Ovary (tissue), 9 donors: ENCODE measurements around the gene SART1. TPM values are rescaled to one million over a fixed set of nuclear protein-coding genes. Genes with fewer than 3 reads are reported as not detected.
A peak's percentile ranks its signal among the peaks of the same experiment; 100 is the strongest.

ENCODE experiments used
- DNase-seq, 5 donors: peaks; one replicate each; pipeline ENCODE4 v3.0.0-alpha.2; 2019 to 2020
- H3K27ac ChIP-seq, 2 donors: fragments of 200-600 bp; one replicate each; pipeline versions ENCODE4 v1.5.1 to v1.8.0; 2019 to 2022
- H3K27me3 ChIP-seq: fragments of 200-600 bp; one replicate; pipeline ENCODE4 v1.8.0; 2022
- H3K36me3 ChIP-seq: fragments of 200-600 bp; sonication (generic); one replicate; pipeline ENCODE4 v1.5.1; 2019
- H3K4me1 ChIP-seq: one replicate; pipeline ENCODE4 v1.8.1; 2013; ENCODE audit warnings: mild to moderate bottlenecking, moderate library complexity; ENCODE audit not compliant: insufficient read depth
- H3K4me3 ChIP-seq: fragments of 200-600 bp; sonication (generic); one replicate; pipeline ENCODE4 v1.5.1; 2017
- H3K9me3 ChIP-seq, 2 donors: fragments of 200-600 bp in 1 of 2; sonication (generic) in 1 of 2; one replicate each; pipeline versions ENCODE4 v1.5.1 to v1.8.1; 2013 to 2019; ENCODE audit warnings: mild to moderate bottlenecking in 1 of 2, moderate library complexity in 1 of 2
- EP300 ChIP-seq: sonication (generic); formaldehyde crosslinking; IDR thresholded peaks from one replicate; pipeline ENCODE4 v1.6.1; 2017; ENCODE audit warnings: antibody characterized with exemption
- POLR2A ChIP-seq: fragments of 450-650 bp; IDR thresholded peaks from one replicate; pipeline ENCODE4 v1.6.1; 2017; ENCODE audit warnings: antibody characterized with exemption, mild to moderate bottlenecking, moderate library complexity
- WGBS, 3 donors: extraction: QIAGEN DNeasy Blood & Tissue Kit in 1 of 3; methylation state at CpG; one replicate each; pipeline versions ENCODE4 v1.1.5 to v1.1.7; 2013 to 2017; 5-methylcytosine and 5-hydroxymethylcytosine counted together
- intact Hi-C, 4 donors: fragments of 100-400 bp; cut with DNase I; formaldehyde crosslinking; loops; one replicate each; pipeline versions ENCODE4 v1.11.0 to v1.15.1; 2022 to 2023
- polyA plus RNA-seq, 2 donors: library from polyadenylated mRNA; stranded (reverse); fragments of 200-250 nt in 1 of 2; fragments of 350-450 nt in 1 of 2; fragmentation: Illumina TruSeq in 1 of 2; extraction: RNeasy Lipid Tissue Mini Kit (QIAGEN cat#74804) in 1 of 2; gene quantifications; one replicate each; pipeline ENCODE4 v1.2.3, GENCODE V29; 2013 to 2014
- total RNA-seq, 7 donors: library from RNA; depleted of rRNA in 2 of 7; stranded (reverse); fragments of >200 nt in 2 of 7; fragmentation: NEBNext Ultra II Directional in 3 of 7; extraction: Animal tissue kit (Norgen Biotek cat#: 25700) in 3 of 7; gene quantifications; one replicate each; pipeline versions ENCODE4 v1.1.0 to v1.2.4, GENCODE V29; 2016 to 2023
- TF ChIP-seq, protein P1 (sequence below), 3 donors: fragments of 450-650 bp in 2 of 3; fragments of 200-600 bp in 1 of 3; IDR thresholded peaks; one replicate each; pipeline versions ENCODE4 v1.5.1 to v1.8.0; 2016 to 2022; ENCODE audit warnings: antibody characterized with exemption in 3 of 3, mild to moderate bottlenecking in 1 of 3
- donor health status: DM: no; HTN: no; CAD: no; lungs with moderate emphysema.
- donor health status: DM: no; HTN: no; CAD: no.
- donor health status: Bipolar disorder and iron deficiency.
- donor health status: DM: yes; HTN: yes; CAD: no.
- donor health status: DM: no; HTN: no; CAD: no.
- donor health status: DM: yes; HTN: yes; CAD: no.

SART1 gene
- total and polyA plus RNA-seq, 9 donors: 8.8 to 64.9 (median 55.7) TPM

- Histone ChIP-seq H3K27me3 (no peaks in the 10 kb centered on the region), H3K36me3 (no peaks in the 10 kb centered on the region), H3K4me1 (peaks cover 5% of the 10 kb centered on the region), H3K9me3 (no peaks in the 10 kb centered on the region), H3K4me3 (peak within 1 kb of the TSS; percentile 74), H3K27ac (peak within 1 kb of the TSS; percentile 79 to 81)
- TF ChIP-seq POLR2A: peak; percentile 59
- TF ChIP-seq, protein P1, sequence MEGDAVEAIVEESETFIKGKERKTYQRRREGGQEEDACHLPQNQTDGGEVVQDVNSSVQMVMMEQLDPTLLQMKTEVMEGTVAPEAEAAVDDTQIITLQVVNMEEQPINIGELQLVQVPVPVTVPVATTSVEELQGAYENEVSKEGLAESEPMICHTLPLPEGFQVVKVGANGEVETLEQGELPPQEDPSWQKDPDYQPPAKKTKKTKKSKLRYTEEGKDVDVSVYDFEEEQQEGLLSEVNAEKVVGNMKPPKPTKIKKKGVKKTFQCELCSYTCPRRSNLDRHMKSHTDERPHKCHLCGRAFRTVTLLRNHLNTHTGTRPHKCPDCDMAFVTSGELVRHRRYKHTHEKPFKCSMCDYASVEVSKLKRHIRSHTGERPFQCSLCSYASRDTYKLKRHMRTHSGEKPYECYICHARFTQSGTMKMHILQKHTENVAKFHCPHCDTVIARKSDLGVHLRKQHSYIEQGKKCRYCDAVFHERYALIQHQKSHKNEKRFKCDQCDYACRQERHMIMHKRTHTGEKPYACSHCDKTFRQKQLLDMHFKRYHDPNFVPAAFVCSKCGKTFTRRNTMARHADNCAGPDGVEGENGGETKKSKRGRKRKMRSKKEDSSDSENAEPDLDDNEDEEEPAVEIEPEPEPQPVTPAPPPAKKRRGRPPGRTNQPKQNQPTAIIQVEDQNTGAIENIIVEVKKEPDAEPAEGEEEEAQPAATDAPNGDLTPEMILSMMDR (IDR thresholded peaks at IDR 0.05): no peak
- WGBS, 3 donors: 0 to 1% (median 0%) methylated on average over 51 to 55 of the region's 55 CpGs
- intact Hi-C loops: no loop called here
- DNase-seq: peak; percentile 89 to 94 (median 92)
These were observed 40.6 kb downstream of the SART1 start, which contains the start of the genes BANF1 and EIF1AD for GRCh38 chr11:66001942-66002647. TSS of gene BANF1 (plus strand) at chr11:66002503. CDS start at chr11:66003251, 748 bp downstream. TSS of gene EIF1AD (minus strand) at chr11:66002157. CDS start at chr11:66000389, 1,768 bp downstream.

GRCh38 chr11:66002648-66003225 is 41.2 kb downstream of the SART1 start:
- WGBS, 3 donors: 0 to 1% (median 0%) methylated on average over 34 to 40 of the region's 40 CpGs
- H3K4me3 ChIP-seq: peak overlapping the region; percentile 74
- H3K27me3 ChIP-seq: no peaks in the 10 kb centered on the region
- H3K9me3 ChIP-seq: no peaks in the 10 kb centered on the region
- H3K4me1 ChIP-seq: peaks cover 5% of the 10 kb centered on the region
- no peaks in the 10 kb centered on the region for H3K36me3 ChIP-seq
- H3K27ac ChIP-seq: peak overlapping the region; percentile 79 to 81
- intact Hi-C loops: no loop called here
- peak; percentile 62 to 77 (median 71) for DNase-seq
- TF ChIP-seq, protein P1 (IDR thresholded peaks at IDR 0.05): no peak
- TF ChIP-seq POLR2A: no peak
- TF ChIP-seq EP300: no peak

DNA sequence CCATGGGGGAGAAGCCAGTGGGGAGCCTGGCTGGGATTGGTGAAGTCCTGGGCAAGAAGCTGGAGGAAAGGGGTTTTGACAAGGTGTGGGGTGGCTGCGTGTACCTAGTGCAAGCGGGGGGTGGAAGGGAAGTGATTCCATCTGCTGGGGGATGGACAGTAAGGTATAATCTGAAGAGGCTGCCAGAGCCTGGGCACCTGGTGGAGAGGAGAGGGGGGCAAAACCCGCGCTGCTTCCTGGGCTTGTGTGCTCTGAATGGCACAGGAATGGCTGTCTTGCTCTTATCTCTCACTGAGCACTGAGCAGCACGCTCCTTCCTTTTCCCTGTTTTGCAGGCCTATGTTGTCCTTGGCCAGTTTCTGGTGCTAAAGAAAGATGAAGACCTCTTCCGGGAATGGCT is 41.8 kb downstream of the SART1 start:
- Histone ChIP-seq H3K36me3 (no peaks in the 10 kb centered on the region), H3K4me3 (peak overlapping the region; percentile 74), H3K27me3 (no peaks in the 10 kb centered on the region), H3K9me3 (no peaks in the 10 kb centered on the region), H3K27ac (peak overlapping the region in 1 of 2 donors; percentile 79), H3K4me1 (peaks cover 5% of the 10 kb centered on the region)
- 52 to 74% (median 54%) methylated on average over 6 of the region's 6 CpGs for WGBS, 3 donors
- TF ChIP-seq EP300 (no peak), POLR2A (no peak)
- TF ChIP-seq, protein P1 (IDR thresholded peaks at IDR 0.05): no peak
- intact Hi-C loops: no loop called here
- no peak for DNase-seq

GRCh38 chr11:66004186-66004585 is 42.7 kb downstream of the SART1 start:
- Histone ChIP-seq H3K27ac (no peak overlapping the region), H3K4me3 (no peak overlapping the region)
- 64 to 68% (median 66%) methylated on average over 4 of the region's 4 CpGs for WGBS, 3 donors

More at GRCh38 chr11:66004186-66004585, 42.7 kb downstream of the SART1 start:
- Histone ChIP-seq H3K4me1 (peaks cover 5% of the 10 kb centered on the region), H3K9me3 (no peaks in the 10 kb centered on the region), H3K36me3 (no peaks in the 10 kb centered on the region), H3K27me3 (no peaks in the 10 kb centered on the region)
- TF ChIP-seq EP300: no peak
- TF ChIP-seq POLR2A: no peak
- TF ChIP-seq, protein P1 (IDR thresholded peaks at IDR 0.05): no peak
- no peak for DNase-seq
- intact Hi-C loops: no loop called here
